ENCODE results near the gene MYH10. TPM values are rescaled to one million over a fixed set of nuclear protein-coding genes. Genes with fewer than 3 reads are reported as not detected.

Gene MYH10
- total RNA-seq, 2 donors from 2014 or later, result 48.6 to 56.6 TPM

- H3K4me1 ChIP-seq (replicated peaks), result peaks cover 5% of the 10 kb centered on the region
- no peak for DNase-seq (ENCODE audit: low spot score)
- WGBS, result 87% methylated on average over 2 of the region's 2 CpGs
- no peaks in the 10 kb centered on the region for H3K9me3 ChIP-seq
- H3K4me3 ChIP-seq, result no peak overlapping the region
- no peak overlapping the region for H3K27ac ChIP-seq
- no peaks in the 10 kb centered on the region for H3K36me3 ChIP-seq
- no peaks in the 10 kb centered on the region for H3K27me3 ChIP-seq (replicated peaks; ENCODE audit: insufficient read depth)
- TF ChIP-seq POLR2AphosphoS5 (IDR thresholded peaks at IDR 0.05) (no peak), POLR2A (IDR thresholded peaks at IDR 0.05) (no peak), CTCF (IDR thresholded peaks at IDR 0.05) (no peak)
- intact Hi-C loops (cut with DNase I), result no loop called here
These were observed 46.6 kb downstream of the MYH10 start for GRCh38 chr17:8583954-8584353.

- DNase-seq (ENCODE audit: low spot score), result no peak
- WGBS, result 65% methylated on average over 5 of the region's 5 CpGs
- Histone ChIP-seq H3K27ac (no peak overlapping the region), H3K27me3 (replicated peaks; ENCODE audit: insufficient read depth) (no peaks in the 10 kb centered on the region), H3K4me3 (no peak overlapping the region), H3K9me3 (no peaks in the 10 kb centered on the region), H3K4me1 (replicated peaks) (no peaks in the 10 kb centered on the region), H3K36me3 (no peaks in the 10 kb centered on the region)
- TF ChIP-seq POLR2A (IDR thresholded peaks at IDR 0.05) (no peak), POLR2AphosphoS5 (IDR thresholded peaks at IDR 0.05) (no peak), CTCF (IDR thresholded peaks at IDR 0.05) (no peak)
- intact Hi-C loops (cut with DNase I), result no loop called here
These were observed 49.4 kb downstream of the MYH10 start for GRCh38 chr17:8580952-8581658.

- intact Hi-C loops (cut with DNase I), result no loop called here
- no peaks in the 10 kb centered on the region for H3K27me3 ChIP-seq (replicated peaks; ENCODE audit: insufficient read depth)
- WGBS, result 55% methylated on average over 2 of the region's 2 CpGs
- no peaks in the 10 kb centered on the region for H3K9me3 ChIP-seq
- H3K4me1 ChIP-seq (replicated peaks), result no peaks in the 10 kb centered on the region
- no peak for DNase-seq (ENCODE audit: low spot score)
- H3K4me3 ChIP-seq, result no peak overlapping the region
- TF ChIP-seq POLR2A (IDR thresholded peaks at IDR 0.05) (no peak), POLR2AphosphoS5 (IDR thresholded peaks at IDR 0.05) (no peak), CTCF (IDR thresholded peaks at IDR 0.05) (no peak)
- H3K36me3 ChIP-seq, result no peaks in the 10 kb centered on the region
- H3K27ac ChIP-seq, result no peak overlapping the region
These were observed 52.7 kb downstream of the MYH10 start for GRCh38 chr17:8577868-8578267.

GRCh38 chr17:8576559-8577294 lies 53.8 kb downstream of the MYH10 start:
- intact Hi-C loops (cut with DNase I), result no loop called here
- Histone ChIP-seq H3K36me3 (no peaks in the 10 kb centered on the region), H3K4me1 (replicated peaks) (no peaks in the 10 kb centered on the region), H3K27me3 (replicated peaks; ENCODE audit: insufficient read depth) (no peaks in the 10 kb centered on the region), H3K9me3 (no peaks in the 10 kb centered on the region), H3K4me3 (no peak overlapping the region), H3K27ac (no peak overlapping the region)
- WGBS, result 93% methylated on average over 3 of the region's 3 CpGs
- no peak for DNase-seq (ENCODE audit: low spot score)
- no peak for TF ChIP-seq CTCF (IDR thresholded peaks at IDR 0.05)
- no peak for TF ChIP-seq POLR2AphosphoS5 (IDR thresholded peaks at IDR 0.05)
- no peak for TF ChIP-seq POLR2A (IDR thresholded peaks at IDR 0.05)
